Transverse colon (tissue), 4 donors: ENCODE measurements around the gene BORCS8.

Experiments used
- POLR2AphosphoS5 ChIP-seq, 3 donors: sonication (generic); formaldehyde crosslinking; IDR thresholded peaks; one replicate each; pipeline ENCODE4 v1.6.1; 2016; ENCODE audit warnings: antibody characterized with exemption in 3 of 3
- TF ChIP-seq, protein P1 (sequence below), 5 experiments: fragments of 200-600 bp in 3 of 5; fragments of 450-650 bp in 2 of 5; sonication (generic) in 3 of 5; IDR thresholded peaks; 1 replicate in 2 of 5; 2 replicates in 3 of 5; pipeline ENCODE4 v1.5.1; 2016 to 2017; ENCODE audit warnings: antibody characterized with exemption in 5 of 5, inconsistent platforms in 3 of 5, mild to moderate bottlenecking in 2 of 5, moderate library complexity in 1 of 5

DNA sequence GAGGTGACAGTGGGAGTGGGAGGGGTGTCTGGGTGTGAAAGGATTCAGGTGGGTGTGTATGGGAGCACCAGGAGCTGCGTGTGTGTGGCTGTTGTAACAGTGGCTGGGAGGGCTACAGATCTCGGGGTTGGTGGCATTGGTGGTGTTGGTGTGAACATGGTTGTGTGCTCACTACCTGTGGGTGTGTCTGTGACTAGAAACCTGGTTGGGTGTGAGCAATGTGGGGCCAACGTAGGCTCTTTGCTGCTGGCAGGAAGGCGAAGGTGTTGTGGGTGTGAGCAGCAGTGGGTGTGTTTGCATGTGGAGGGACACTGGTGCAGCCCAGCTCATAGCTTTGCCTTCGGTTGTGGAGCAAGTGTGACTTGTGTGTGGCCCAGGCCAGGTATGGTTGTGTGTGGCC, 15.0 kb upstream of the BORCS8 start:
- TF ChIP-seq, protein P1, sequence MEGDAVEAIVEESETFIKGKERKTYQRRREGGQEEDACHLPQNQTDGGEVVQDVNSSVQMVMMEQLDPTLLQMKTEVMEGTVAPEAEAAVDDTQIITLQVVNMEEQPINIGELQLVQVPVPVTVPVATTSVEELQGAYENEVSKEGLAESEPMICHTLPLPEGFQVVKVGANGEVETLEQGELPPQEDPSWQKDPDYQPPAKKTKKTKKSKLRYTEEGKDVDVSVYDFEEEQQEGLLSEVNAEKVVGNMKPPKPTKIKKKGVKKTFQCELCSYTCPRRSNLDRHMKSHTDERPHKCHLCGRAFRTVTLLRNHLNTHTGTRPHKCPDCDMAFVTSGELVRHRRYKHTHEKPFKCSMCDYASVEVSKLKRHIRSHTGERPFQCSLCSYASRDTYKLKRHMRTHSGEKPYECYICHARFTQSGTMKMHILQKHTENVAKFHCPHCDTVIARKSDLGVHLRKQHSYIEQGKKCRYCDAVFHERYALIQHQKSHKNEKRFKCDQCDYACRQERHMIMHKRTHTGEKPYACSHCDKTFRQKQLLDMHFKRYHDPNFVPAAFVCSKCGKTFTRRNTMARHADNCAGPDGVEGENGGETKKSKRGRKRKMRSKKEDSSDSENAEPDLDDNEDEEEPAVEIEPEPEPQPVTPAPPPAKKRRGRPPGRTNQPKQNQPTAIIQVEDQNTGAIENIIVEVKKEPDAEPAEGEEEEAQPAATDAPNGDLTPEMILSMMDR (IDR thresholded peaks at IDR 0.05) = no peak
- TF ChIP-seq POLR2AphosphoS5 (IDR thresholded peaks at IDR 0.05) = no peak
